ENCODE results near the gene SGMS1. TPM values are rescaled to one million over a fixed set of nuclear protein-coding genes. Genes with fewer than 3 reads are reported as not detected.
"Not testable (repeated sequence)": the region's sequence is repeated elsewhere in the genome, so short reads cannot be mapped to it uniquely, and the experiment has no call there.

SGMS1 gene
- total and polyA plus RNA-seq, 8 donors, result 47.0 to 58.1 (median 54.0) TPM

DNA sequence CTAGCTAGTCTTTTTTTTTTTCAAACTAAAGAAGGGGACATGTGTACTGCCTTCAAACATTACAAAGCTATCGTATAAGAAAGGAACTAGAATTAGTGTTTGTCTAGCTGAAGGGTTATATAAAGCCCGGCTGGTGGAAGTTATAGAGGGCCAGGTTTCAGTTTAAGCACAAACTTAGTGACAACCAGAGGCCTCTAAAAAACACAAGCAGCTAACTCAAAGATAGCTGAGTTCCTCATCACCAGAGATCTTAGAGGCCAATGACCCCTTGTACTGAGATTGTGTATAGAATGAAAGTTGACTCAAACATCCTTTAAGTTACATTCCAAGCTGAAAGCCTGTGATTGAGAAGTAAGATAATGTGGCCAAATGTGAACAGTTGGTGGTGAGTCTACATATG is 28.1 kb upstream of the SGMS1 start:
- ATAC-seq (no peak), DNase-seq (no peak)
- intact Hi-C loops (cut with DNase I), result no loop called here
- no peaks in the 10 kb centered on the region for H3K27me3 ChIP-seq
- H3K4me1 ChIP-seq, result peaks cover 3 to 9% of the 10 kb centered on the region in 2 donors
- no peaks in the 10 kb centered on the region for H3K36me3 ChIP-seq
- no peak overlapping the region for H3K4me3 ChIP-seq
- TF ChIP-seq, protein P1, sequence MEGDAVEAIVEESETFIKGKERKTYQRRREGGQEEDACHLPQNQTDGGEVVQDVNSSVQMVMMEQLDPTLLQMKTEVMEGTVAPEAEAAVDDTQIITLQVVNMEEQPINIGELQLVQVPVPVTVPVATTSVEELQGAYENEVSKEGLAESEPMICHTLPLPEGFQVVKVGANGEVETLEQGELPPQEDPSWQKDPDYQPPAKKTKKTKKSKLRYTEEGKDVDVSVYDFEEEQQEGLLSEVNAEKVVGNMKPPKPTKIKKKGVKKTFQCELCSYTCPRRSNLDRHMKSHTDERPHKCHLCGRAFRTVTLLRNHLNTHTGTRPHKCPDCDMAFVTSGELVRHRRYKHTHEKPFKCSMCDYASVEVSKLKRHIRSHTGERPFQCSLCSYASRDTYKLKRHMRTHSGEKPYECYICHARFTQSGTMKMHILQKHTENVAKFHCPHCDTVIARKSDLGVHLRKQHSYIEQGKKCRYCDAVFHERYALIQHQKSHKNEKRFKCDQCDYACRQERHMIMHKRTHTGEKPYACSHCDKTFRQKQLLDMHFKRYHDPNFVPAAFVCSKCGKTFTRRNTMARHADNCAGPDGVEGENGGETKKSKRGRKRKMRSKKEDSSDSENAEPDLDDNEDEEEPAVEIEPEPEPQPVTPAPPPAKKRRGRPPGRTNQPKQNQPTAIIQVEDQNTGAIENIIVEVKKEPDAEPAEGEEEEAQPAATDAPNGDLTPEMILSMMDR (IDR thresholded peaks at IDR 0.05), result no peak
- no peak overlapping the region for H3K27ac ChIP-seq
- no peaks in the 10 kb centered on the region for H3K9me3 ChIP-seq

DNA sequence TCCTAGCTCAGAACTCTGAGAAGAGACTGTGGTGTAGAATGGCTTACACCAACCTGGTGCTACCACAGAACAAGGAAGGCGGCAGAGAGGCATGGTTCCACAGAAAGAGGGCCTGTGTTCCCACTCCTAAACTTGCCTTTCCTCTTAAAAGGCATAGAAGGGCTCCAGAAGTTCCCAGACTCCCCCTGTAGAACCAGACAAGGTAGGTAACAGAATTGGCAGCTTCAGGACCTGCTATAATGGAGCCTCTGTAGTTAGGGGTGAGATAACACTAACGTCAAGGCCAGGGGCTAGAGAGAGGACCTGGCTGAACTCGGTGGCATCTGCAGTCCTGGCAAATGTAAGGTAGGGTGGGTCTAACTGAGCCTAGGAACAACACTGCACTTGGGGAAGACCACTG is 26.7 kb upstream of the SGMS1 start:
- Histone ChIP-seq H3K36me3 (no peaks in the 10 kb centered on the region), H3K27ac (no peak overlapping the region), H3K27me3 (no peaks in the 10 kb centered on the region), H3K4me1 (peaks cover 3 to 9% of the 10 kb centered on the region in 2 donors), H3K4me3 (no peak overlapping the region), H3K9me3 (no peaks in the 10 kb centered on the region)
- DNase-seq (no peak), ATAC-seq (no peak)
- intact Hi-C loops (cut with DNase I), result no loop called here
- TF ChIP-seq, protein P1 (IDR thresholded peaks at IDR 0.05), result no peak

DNA sequence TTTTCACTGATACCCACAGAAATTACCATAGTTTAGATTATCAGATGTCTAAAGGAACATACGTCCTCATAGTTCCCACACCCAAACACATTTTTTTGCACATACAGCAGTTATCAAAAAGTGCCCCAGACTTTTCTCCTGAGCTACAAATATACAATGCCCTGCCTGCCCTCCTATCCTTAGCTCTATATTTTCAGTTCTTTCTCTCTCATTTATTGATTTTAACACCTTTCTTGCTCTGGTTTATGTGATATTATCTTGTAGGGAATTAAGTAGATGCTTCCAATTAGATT is 25.1 kb upstream of the SGMS1 start:
- ATAC-seq, result no peak
- TF ChIP-seq, protein P1 (IDR thresholded peaks at IDR 0.05), result no peak
- DNase-seq, result no peak
- Histone ChIP-seq H3K27ac (no peak overlapping the region), H3K27me3 (no peaks in the 10 kb centered on the region), H3K4me1 (peaks cover 3 to 9% of the 10 kb centered on the region in 2 donors), H3K9me3 (no peaks in the 10 kb centered on the region), H3K36me3 (no peaks in the 10 kb centered on the region), H3K4me3 (no peak overlapping the region)
- intact Hi-C loops (cut with DNase I), result no loop called here

DNA sequence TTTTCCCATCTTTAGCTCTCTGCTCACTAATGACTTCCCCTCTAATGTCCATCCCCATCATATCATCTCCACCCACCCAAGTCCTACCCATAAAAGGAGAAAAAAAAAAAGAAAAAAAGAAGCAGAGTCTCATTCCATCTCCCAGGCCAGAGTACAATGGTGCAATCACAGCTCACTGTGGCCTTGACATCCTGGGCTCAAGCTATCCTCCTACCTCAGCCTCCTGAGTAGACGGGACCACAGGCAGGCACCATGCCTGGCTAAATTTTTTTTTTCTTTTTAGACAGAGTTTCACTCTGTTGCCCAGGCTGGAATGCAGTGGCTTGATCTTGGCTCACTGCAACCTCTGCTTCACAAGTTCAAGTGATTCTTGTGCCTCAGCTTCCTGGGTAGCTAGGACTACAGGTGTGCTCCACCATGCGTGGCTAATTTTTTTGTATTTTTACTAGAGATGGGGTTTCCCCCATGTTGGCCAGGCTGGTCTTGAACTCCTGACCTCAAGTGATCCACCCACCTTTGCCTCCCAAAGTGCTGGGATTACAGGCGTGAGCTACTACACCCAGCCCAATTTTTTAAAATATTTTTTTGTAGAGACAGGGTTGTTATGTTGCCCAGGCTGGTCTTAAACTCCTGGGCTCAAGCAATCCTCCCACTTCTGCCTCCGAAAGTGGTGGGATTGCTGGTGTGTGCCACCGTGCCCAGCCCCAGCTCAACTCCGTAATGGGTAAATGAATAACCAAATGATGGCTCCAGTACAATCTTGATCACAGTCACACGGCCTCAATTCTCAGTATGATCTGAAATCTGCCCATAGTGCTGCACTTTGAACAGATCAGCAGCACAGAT is 24.6 kb upstream of the SGMS1 start:
- H3K4me3 ChIP-seq, result no peak overlapping the region
- TF ChIP-seq, protein P1 (IDR thresholded peaks at IDR 0.05), result no peak
- intact Hi-C loops (cut with DNase I), result no loop called here
- no peaks in the 10 kb centered on the region for H3K9me3 ChIP-seq
- no peak overlapping the region for H3K27ac ChIP-seq
- ATAC-seq, result no peak
- no peak for DNase-seq
- H3K4me1 ChIP-seq, result peaks cover 3 to 7% of the 10 kb centered on the region in 2 donors
- H3K27me3 ChIP-seq, result no peaks in the 10 kb centered on the region
- H3K36me3 ChIP-seq, result no peaks in the 10 kb centered on the region

DNA sequence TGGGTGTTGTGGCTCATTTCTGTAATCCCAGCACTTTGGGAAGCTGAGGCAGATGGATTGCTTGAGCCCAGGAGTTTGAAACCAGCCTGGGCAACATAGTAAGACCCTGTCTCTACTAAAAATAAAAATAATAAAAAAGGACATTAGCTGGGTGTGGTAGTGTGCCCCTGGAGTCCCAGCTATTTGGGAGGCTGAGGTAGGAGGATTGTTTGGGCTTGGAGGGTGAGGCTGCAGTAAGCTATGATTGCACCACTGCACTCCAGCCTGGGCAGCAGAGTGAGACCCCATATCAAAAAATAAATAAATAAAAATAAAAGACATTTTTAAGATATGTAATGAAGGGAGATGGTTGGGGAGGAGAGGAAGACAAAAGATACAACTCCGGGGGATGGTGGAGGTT is 23.6 kb upstream of the SGMS1 start:
- H3K27me3 ChIP-seq; H3K9me3 ChIP-seq; intact Hi-C loops (cut with DNase I); DNase-seq; H3K27ac ChIP-seq; ATAC-seq; H3K36me3 ChIP-seq; H3K4me3 ChIP-seq; H3K4me1 ChIP-seq: not testable (repeated sequence)

DNA sequence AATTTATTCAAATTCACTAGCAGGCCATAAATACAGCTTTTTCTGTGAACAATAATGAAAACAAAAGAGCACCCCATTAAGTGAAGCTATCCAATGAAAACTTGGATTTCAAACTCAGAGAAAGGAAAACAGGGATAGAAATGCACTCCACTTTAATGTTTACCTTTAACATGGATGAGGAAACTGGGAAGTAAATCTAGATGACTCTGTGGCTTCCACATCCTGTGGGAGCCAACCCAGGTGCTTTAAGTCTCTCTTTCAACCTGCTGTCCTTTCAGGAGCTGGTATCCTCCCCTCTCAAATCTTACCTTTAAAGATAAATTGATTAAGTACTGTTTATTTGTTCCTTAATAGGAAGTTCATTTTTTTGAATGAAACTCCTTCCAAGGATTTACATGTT is 21.5 kb upstream of the SGMS1 start:
- TF ChIP-seq, protein P1 (IDR thresholded peaks at IDR 0.05), result no peak
- Histone ChIP-seq H3K9me3 (no peaks in the 10 kb centered on the region), H3K36me3 (no peaks in the 10 kb centered on the region), H3K27ac (no peak overlapping the region), H3K4me3 (no peak overlapping the region), H3K27me3 (no peaks in the 10 kb centered on the region), H3K4me1 (no peaks in the 10 kb centered on the region)
- DNase-seq (no peak), ATAC-seq (no peak)
- intact Hi-C loops (cut with DNase I), result no loop called here
